ENCODE data around the gene SP140. TPM values are rescaled to one million over a fixed set of nuclear protein-coding genes. Genes with fewer than 3 reads are reported as not detected.

SP140 gene
- total RNA-seq, 2 experiments from 2014 or later, result 51.2 to 55.1 TPM

DNA sequence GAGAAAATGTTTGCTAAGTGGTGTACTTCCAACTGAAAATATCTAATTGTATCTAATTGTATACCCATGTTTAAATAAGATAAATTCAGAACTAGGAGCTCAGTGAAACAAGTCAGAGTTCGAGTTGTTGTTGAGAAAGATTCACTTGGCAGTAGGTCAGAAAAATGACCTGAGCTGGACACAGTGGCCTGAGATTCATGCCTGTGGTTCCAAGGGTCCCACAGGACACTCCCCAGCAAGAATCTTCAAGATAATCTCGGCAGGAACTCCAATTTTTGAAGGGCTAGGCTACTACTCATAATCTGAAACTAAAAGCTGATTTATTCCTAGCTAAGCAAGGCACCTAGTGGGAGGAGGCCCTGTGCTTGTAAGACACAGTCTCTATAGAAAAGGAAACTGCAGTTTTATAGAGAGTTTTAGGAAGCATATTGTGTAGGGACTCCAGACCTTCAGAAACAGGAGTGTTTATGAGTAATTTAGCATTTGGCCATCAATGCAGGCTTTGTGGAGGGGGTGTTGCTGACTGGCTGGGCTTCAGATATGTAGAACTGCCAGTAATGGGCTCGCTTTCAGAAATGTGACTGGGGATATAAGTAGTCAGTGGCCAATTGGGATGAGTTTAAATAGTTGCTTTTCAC, 43.2 kb downstream of the SP140 start:
- TF ChIP-seq, protein P1, sequence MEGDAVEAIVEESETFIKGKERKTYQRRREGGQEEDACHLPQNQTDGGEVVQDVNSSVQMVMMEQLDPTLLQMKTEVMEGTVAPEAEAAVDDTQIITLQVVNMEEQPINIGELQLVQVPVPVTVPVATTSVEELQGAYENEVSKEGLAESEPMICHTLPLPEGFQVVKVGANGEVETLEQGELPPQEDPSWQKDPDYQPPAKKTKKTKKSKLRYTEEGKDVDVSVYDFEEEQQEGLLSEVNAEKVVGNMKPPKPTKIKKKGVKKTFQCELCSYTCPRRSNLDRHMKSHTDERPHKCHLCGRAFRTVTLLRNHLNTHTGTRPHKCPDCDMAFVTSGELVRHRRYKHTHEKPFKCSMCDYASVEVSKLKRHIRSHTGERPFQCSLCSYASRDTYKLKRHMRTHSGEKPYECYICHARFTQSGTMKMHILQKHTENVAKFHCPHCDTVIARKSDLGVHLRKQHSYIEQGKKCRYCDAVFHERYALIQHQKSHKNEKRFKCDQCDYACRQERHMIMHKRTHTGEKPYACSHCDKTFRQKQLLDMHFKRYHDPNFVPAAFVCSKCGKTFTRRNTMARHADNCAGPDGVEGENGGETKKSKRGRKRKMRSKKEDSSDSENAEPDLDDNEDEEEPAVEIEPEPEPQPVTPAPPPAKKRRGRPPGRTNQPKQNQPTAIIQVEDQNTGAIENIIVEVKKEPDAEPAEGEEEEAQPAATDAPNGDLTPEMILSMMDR (IDR thresholded peaks at IDR 0.05), result no peak
- H3K4me3 ChIP-seq (ENCODE audit: low read length), result no peak overlapping the region
- Mint-ChIP-seq H3K27me3 (no peaks in the 10 kb centered on the region), H3K36me3 (ENCODE audit: low read depth) (peaks cover 65% of the 10 kb centered on the region), H3K4me3 (no peak overlapping the region), H3K9me3 (peaks cover 7% of the 10 kb centered on the region), H3K4me1 (ENCODE audit: low read depth) (peaks cover 26% of the 10 kb centered on the region), H3K27ac (no peak overlapping the region)
- no peak for ATAC-seq (ENCODE audit: poor library complexity)
- POLR2A ChIA-PET, result no interaction called here
- peaks cover 3% of the 10 kb centered on the region for H3K4me1 ChIP-seq (ENCODE audit: insufficient read depth, low read length)
- H3K27me3 ChIP-seq (ENCODE audit: control insufficient read depth in 1 of 2, insufficient read depth in 2 of 2, low read length in 2 of 2), result no peaks in the 10 kb centered on the region
- H3K9me3 ChIP-seq (ENCODE audit: control insufficient read depth in 1 of 2, insufficient read depth in 1 of 2, low read length in 2 of 2), result no peaks in the 10 kb centered on the region
- CTCF ChIA-PET, result no interaction called here
- DNase-seq, result no peak
- intact Hi-C loops (cut with DNase I, micrococcal nuclease), result no loop called here
- peaks cover 60% of the 10 kb centered on the region for H3K36me3 ChIP-seq (ENCODE audit: insufficient read depth, low read length)
- no peak overlapping the region for H3K27ac ChIP-seq (ENCODE audit: low read depth in 1 of 2, low read length in 2 of 2)

DNA sequence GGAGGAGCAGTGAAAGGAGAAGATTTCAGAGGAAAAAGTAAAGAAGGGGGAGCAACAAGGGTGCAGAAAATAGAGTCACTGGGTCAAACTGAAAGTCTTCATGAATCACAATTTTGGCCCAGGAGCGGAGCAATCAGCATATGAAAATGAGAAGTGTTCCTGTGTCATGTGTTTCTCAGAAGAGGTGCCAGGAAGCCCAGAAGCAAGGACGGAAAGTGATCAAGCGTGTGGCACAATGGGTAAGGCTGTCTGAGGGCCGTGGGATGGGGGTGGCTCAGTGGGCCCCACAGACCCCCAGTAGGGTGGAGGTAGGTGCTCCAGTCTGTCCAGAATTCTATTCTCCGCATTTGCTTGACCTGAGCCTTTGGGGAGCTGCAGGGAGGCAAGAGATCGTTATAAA, 44.2 kb downstream of the SP140 start:
- no peak overlapping the region for H3K4me3 Mint-ChIP-seq
- no peaks in the 10 kb centered on the region for H3K27me3 ChIP-seq (ENCODE audit: control insufficient read depth in 1 of 2, insufficient read depth in 2 of 2, low read length in 2 of 2)
- no peak overlapping the region for H3K4me3 ChIP-seq (ENCODE audit: low read length)
- intact Hi-C loops (cut with DNase I, micrococcal nuclease), result loop anchor here in 1 of 2 experiments (5.0 kb wide), 1 partner anchor 37 kb away; no protein-coding TSS in a partner anchor
- H3K9me3 ChIP-seq (ENCODE audit: control insufficient read depth in 1 of 2, insufficient read depth in 1 of 2, low read length in 2 of 2), result no peaks in the 10 kb centered on the region
- DNase-seq (no peak), ATAC-seq (ENCODE audit: poor library complexity) (no peak)
- no peaks in the 10 kb centered on the region for H3K27me3 Mint-ChIP-seq
- H3K4me1 ChIP-seq (ENCODE audit: insufficient read depth, low read length), result peaks cover under 1% of the 10 kb centered on the region
- TF ChIP-seq, protein P1 (IDR thresholded peaks at IDR 0.05), result no peak
- CTCF ChIA-PET, result no interaction called here
- POLR2A ChIA-PET, result no interaction called here
- H3K27ac Mint-ChIP-seq, result no peak overlapping the region
- peaks cover 64% of the 10 kb centered on the region for H3K36me3 ChIP-seq (ENCODE audit: insufficient read depth, low read length)
- no peak overlapping the region for H3K27ac ChIP-seq (ENCODE audit: low read depth in 1 of 2, low read length in 2 of 2)
- peaks cover 7% of the 10 kb centered on the region for H3K9me3 Mint-ChIP-seq
- peaks cover 72% of the 10 kb centered on the region for H3K36me3 Mint-ChIP-seq (ENCODE audit: low read depth)
- H3K4me1 Mint-ChIP-seq (ENCODE audit: low read depth), result peaks cover 17% of the 10 kb centered on the region

GRCh38 chr2:230282936-230283335, 57.4 kb downstream of the SP140 start:
- no peak for ATAC-seq (ENCODE audit: poor library complexity)
- no peak overlapping the region for H3K4me3 ChIP-seq (ENCODE audit: low read length)
- ChIA-PET POLR2A (no interaction called here), CTCF (no interaction called here)
- Mint-ChIP-seq H3K4me3 (no peak overlapping the region), H3K4me1 (ENCODE audit: low read depth) (peaks cover 19% of the 10 kb centered on the region), H3K27me3 (no peaks in the 10 kb centered on the region), H3K36me3 (ENCODE audit: low read depth) (peaks cover 33% of the 10 kb centered on the region), H3K27ac (no peak overlapping the region), H3K9me3 (no peaks in the 10 kb centered on the region)
- TF ChIP-seq, protein P1 (IDR thresholded peaks at IDR 0.05), result no peak
- H3K4me1 ChIP-seq (ENCODE audit: insufficient read depth, low read length), result no peaks in the 10 kb centered on the region
- no peak overlapping the region for H3K27ac ChIP-seq (ENCODE audit: low read depth in 1 of 2, low read length in 2 of 2)
- H3K36me3 ChIP-seq (ENCODE audit: insufficient read depth, low read length), result peaks cover 24% of the 10 kb centered on the region
- DNase-seq, result no peak
- no peaks in the 10 kb centered on the region for H3K27me3 ChIP-seq (ENCODE audit: control insufficient read depth in 1 of 2, insufficient read depth in 2 of 2, low read length in 2 of 2)
- H3K9me3 ChIP-seq (ENCODE audit: control insufficient read depth in 1 of 2, insufficient read depth in 1 of 2, low read length in 2 of 2), result no peaks in the 10 kb centered on the region
- intact Hi-C loops (cut with DNase I, micrococcal nuclease), result no loop called here
